Memory B cell (primary cell): Measurements from ENCODE around the gene CCDC187.
"Not testable (repeated sequence)": the region's sequence is repeated elsewhere in the genome, so short reads cannot be mapped to it uniquely, and the experiment has no call there.

Source experiments
- ATAC-seq: fragments of 150-1000 bp; cut with Tn5 transposase; 2 replicates; pipeline ENCODE4 v1.10.0; 2021; ENCODE audit warnings: low read depth, mild to moderate bottlenecking, moderate library complexity
- DNase-seq, 2 donors: peaks; one replicate each; pipeline ENCODE4 v3.0.0; 2022; ENCODE audit warnings: low spot score in 2 of 2
- H3K27ac Mint-ChIP-seq: one replicate; pipeline ENCODE4 v1.8.0; 2022; ENCODE audit warnings: mild to moderate bottlenecking, moderate library complexity, mixed read lengths
- H3K27me3 Mint-ChIP-seq: one replicate; pipeline ENCODE4 v1.8.0; 2022; ENCODE audit warnings: mixed read lengths
- H3K36me3 Mint-ChIP-seq: one replicate; pipeline ENCODE4 v1.8.0; 2022; ENCODE audit warnings: mild to moderate bottlenecking, mixed read lengths
- H3K4me1 Mint-ChIP-seq: one replicate; pipeline ENCODE4 v1.8.0; 2022; ENCODE audit warnings: mixed read lengths
- H3K4me3 Mint-ChIP-seq: one replicate; pipeline ENCODE4 v1.8.0; 2022; ENCODE audit warnings: mild to moderate bottlenecking, moderate library complexity, mixed read lengths
- H3K9me3 Mint-ChIP-seq: one replicate; pipeline ENCODE4 v1.8.0; 2022; ENCODE audit warnings: mixed read lengths

The CCDC187 gene

GRCh38 chr9:136239135-136239982 is 64.5 kb downstream of the CCDC187 start:
- no peak for DNase-seq
- Mint-ChIP-seq H3K27me3 (no peaks in the 10 kb centered on the region), H3K36me3 (peaks cover 16% of the 10 kb centered on the region), H3K27ac (peak overlapping the region; percentile 88), H3K4me3 (peak overlapping the region; percentile 75), H3K9me3 (no peaks in the 10 kb centered on the region), H3K4me1 (peaks cover 63% of the 10 kb centered on the region)
- ATAC-seq, result no peak

DNA sequence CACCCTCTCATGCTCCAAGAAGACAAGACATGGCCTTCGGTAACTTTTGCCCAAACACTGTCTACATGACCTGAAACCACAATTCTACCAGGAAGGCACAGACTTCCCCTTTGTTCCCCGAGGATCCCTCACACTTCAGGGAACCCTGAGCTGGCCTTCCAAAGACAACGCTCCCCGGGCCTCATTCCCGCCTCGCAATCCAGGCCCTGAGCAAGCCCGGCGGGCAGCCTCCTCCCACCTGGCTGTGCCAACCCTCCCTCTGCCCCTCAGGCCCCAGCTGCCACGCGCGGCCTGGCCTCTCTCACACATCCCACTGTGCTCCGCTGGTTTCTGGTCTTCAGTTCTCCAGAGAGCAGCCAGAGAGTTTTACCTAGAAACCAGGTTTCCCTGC is 65.6 kb downstream of the CCDC187 start:
- no peak for ATAC-seq
- Mint-ChIP-seq H3K27me3 (no peaks in the 10 kb centered on the region), H3K36me3 (peaks cover 20% of the 10 kb centered on the region), H3K4me3 (peak overlapping the region; percentile 75), H3K27ac (peak overlapping the region; percentile 88), H3K4me1 (peaks cover 63% of the 10 kb centered on the region), H3K9me3 (no peaks in the 10 kb centered on the region)
- DNase-seq, result no peak

- ATAC-seq (no peak), DNase-seq (no peak)
- peak overlapping the region; percentile 75 for H3K4me3 Mint-ChIP-seq
- no peaks in the 10 kb centered on the region for H3K9me3 Mint-ChIP-seq
- peaks cover 60% of the 10 kb centered on the region for H3K4me1 Mint-ChIP-seq
- H3K27me3 Mint-ChIP-seq, result no peaks in the 10 kb centered on the region
- H3K36me3 Mint-ChIP-seq, result peaks cover 24% of the 10 kb centered on the region
- peak overlapping the region; percentile 88 for H3K27ac Mint-ChIP-seq
These were observed 66.2 kb downstream of the CCDC187 start for GRCh38 chr9:136237486-136238341.

DNA sequence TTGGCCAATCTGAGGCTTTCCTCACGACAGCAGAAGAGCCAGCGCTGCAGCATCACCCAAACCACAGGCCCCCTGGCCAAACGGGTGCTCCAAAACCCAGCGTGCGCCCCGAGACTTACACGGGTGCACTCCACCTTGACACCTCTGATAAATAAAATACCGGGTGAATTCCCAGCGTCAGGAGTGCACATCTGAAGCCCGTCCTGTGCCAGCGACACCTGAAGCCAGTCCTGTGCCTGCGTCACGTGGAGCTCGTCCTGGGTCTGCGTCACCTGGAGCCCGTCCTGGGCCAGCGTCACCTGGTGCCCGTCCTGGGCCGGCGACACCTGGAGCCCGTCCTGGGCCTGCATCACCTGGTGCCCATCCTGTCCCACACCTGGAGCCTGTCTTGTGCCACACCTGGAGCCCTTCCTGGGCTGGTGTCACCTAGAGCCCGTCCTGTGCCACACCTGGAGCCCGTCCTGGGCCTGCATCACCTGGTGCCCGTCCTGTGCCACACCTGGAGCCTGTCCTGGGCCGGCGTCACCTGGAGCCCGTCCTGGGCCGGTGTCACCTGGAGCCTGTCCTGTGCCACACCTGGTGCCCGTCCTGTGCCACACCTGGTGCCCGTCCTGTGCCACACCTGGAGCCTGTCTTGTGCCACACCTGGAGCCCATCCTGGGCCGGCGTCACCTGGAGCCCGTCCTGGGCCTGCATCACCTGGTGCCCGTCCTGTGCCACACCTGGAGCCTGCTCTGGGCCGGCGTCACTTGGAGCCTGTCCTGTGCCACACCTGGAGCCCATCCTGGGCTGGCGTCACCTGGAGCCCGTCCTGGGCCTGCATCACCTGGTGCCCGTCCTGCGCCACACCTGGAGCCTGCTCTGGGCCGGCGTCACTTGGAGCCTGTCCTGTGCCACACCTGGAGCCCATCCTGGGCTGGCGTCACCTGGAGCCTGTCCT is 67.2 kb downstream of the CCDC187 start:
- not testable (repeated sequence) for H3K27ac Mint-ChIP-seq, DNase-seq, H3K27me3 Mint-ChIP-seq, H3K9me3 Mint-ChIP-seq, H3K4me3 Mint-ChIP-seq, ATAC-seq
- H3K36me3 Mint-ChIP-seq, result peaks cover 28% of the 10 kb centered on the region
- H3K4me1 Mint-ChIP-seq, result peaks cover 57% of the 10 kb centered on the region

- no peak for DNase-seq
- Mint-ChIP-seq H3K27me3 (no peaks in the 10 kb centered on the region), H3K4me1 (peaks cover 54% of the 10 kb centered on the region), H3K36me3 (peaks cover 28% of the 10 kb centered on the region), H3K27ac (no peak overlapping the region), H3K4me3 (peak overlapping the region; percentile 37), H3K9me3 (no peaks in the 10 kb centered on the region)
- ATAC-seq, result no peak
These were observed 68.0 kb downstream of the CCDC187 start for GRCh38 chr9:136235709-136236455.

GRCh38 chr9:136235171-136235570 is 68.7 kb downstream of the CCDC187 start:
- ATAC-seq, result no peak
- no peak overlapping the region for H3K4me3 Mint-ChIP-seq

GRCh38 chr9:136234597-136234996 is 69.3 kb downstream of the CCDC187 start:
- H3K27ac Mint-ChIP-seq, result peak overlapping the region; percentile 35
- no peak overlapping the region for H3K4me3 Mint-ChIP-seq
- no peaks in the 10 kb centered on the region for H3K27me3 Mint-ChIP-seq
- ATAC-seq, result no peak
- H3K36me3 Mint-ChIP-seq, result peaks cover 30% of the 10 kb centered on the region
- H3K9me3 Mint-ChIP-seq, result no peaks in the 10 kb centered on the region
- peaks cover 53% of the 10 kb centered on the region for H3K4me1 Mint-ChIP-seq
- no peak for DNase-seq

More at GRCh38 chr9:136235171-136235570, 68.7 kb downstream of the CCDC187 start:
- Mint-ChIP-seq H3K27me3 (no peaks in the 10 kb centered on the region), H3K36me3 (peaks cover 28% of the 10 kb centered on the region), H3K27ac (peak overlapping the region; percentile 35), H3K4me1 (peaks cover 54% of the 10 kb centered on the region), H3K9me3 (no peaks in the 10 kb centered on the region)
- no peak for DNase-seq

GRCh38 chr9:136233868-136234267 is 70.0 kb downstream of the CCDC187 start:
- Mint-ChIP-seq H3K4me3 (no peak overlapping the region), H3K27me3 (no peaks in the 10 kb centered on the region), H3K36me3 (peaks cover 30% of the 10 kb centered on the region), H3K27ac (no peak overlapping the region), H3K4me1 (peaks cover 45% of the 10 kb centered on the region), H3K9me3 (no peaks in the 10 kb centered on the region)
- no peak for DNase-seq
- ATAC-seq, result no peak

DNA sequence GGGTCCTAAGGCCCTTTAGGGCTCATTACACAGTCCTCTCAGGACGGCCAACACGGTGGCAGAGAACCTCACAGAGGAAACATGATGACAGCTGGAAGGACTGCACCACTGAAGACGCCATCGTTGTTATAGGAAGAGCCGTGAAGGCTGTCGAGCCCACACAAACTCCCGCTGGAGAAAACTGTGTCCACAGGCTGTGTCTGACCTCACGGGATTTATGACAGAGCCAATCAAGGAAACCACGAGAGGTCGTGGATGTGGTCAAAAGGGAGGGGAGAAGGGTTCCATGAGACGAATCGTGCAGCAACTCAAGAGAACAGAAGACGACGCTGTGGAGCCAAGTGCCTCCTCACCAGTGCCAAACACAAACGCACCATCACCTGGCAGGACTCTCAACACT is 70.5 kb downstream of the CCDC187 start:
- no peak overlapping the region for H3K4me3 Mint-ChIP-seq
- no peaks in the 10 kb centered on the region for H3K27me3 Mint-ChIP-seq
- no peak for ATAC-seq
- H3K4me1 Mint-ChIP-seq, result peaks cover 46% of the 10 kb centered on the region
- no peak for DNase-seq
- H3K9me3 Mint-ChIP-seq, result no peaks in the 10 kb centered on the region
- H3K36me3 Mint-ChIP-seq, result peaks cover 30% of the 10 kb centered on the region
- H3K27ac Mint-ChIP-seq, result peak overlapping the region; percentile 43

DNA sequence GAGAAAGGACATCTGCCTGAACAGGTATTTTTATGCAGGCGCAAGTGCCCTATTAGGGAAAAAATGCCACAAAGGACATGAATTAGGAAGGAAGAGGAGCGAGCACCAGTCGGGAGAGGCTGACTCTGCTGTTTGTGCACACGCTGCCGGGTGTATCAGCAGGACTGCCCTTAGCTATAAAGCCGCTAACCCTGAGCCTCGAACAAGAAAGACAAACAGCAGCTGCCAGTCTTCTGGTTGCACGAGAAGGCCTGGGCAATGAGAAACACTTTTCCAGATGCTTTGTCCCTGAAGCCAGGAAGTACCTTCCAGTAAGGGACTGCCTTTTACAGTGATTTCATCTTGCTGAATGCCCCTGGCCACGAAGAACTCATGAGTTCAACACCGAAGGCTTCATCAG is 70.9 kb downstream of the CCDC187 start:
- Mint-ChIP-seq H3K27me3 (no peaks in the 10 kb centered on the region), H3K27ac (peak overlapping the region; percentile 43), H3K9me3 (no peaks in the 10 kb centered on the region), H3K4me1 (peaks cover 44% of the 10 kb centered on the region), H3K4me3 (no peak overlapping the region), H3K36me3 (peaks cover 30% of the 10 kb centered on the region)
- no peak for ATAC-seq
- no peak for DNase-seq

DNA sequence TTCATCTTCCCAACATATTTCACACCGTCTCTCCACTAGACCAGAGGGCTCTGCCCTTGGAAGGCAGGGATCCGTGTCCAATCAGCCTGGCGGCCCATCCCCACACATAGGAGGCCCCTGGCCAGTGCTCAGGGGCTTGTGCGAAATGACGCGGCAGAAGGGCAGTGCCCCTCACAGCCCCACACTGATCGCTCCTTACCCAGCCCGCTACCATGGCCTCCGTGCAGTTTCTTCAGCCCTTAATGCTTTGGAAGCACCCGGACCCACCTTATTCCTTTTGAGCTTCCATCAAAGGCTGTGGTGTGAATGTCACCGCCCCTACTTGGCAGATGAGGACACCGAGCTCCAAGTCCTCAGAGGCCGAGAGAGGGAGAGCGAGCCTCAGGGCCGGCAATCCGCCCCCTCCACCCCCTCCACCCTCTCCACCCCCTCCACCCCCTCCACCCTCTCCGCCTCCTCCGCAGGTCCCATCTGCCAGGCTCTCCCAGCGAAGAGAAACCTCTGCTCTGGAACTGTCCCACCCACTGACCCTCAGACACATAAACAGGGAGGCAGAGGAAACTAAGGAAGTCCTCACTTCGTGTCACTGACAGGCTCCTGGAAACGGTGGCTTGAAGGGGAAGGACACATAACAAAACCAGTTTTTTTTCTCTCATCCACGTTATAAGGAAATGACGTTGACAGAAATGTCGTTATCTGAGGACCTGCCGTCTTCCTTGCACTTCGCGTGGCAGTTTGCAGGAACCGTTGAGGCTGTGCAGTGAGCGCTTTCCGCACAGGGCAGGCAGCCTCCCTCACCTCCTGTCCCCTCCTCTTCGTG is 72.2 kb downstream of the CCDC187 start:
- Mint-ChIP-seq H3K27ac (no peak overlapping the region), H3K36me3 (peaks cover 30% of the 10 kb centered on the region), H3K9me3 (no peaks in the 10 kb centered on the region), H3K27me3 (no peaks in the 10 kb centered on the region), H3K4me1 (peaks cover 46% of the 10 kb centered on the region), H3K4me3 (no peak overlapping the region)
- ATAC-seq (no peak), DNase-seq (no peak)

DNA sequence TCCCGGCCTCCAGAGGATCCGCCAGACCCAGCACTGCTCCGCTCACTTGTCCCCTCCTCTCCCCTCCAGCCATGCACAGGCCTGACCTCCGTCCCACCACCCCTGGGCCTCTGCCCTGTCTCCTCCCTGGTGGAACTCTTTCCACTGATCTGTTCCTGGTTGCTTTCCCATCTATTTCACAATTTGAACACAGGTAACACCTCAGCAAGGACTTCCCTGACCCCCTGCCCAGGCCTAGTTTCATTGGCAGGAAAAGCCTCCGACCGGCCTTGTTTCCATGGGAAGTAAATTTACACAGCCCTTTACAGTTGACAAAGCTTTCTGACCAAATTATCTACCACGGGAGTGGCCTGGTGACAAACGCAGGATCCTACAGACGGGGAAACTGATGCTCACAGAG is 73.1 kb downstream of the CCDC187 start:
- peaks cover 55% of the 10 kb centered on the region for H3K4me1 Mint-ChIP-seq

More for the DNA sequence above, 73.1 kb downstream of the CCDC187 start:
- Mint-ChIP-seq H3K36me3 (peaks cover 30% of the 10 kb centered on the region), H3K27me3 (no peaks in the 10 kb centered on the region), H3K4me3 (no peak overlapping the region), H3K27ac (peak overlapping the region; percentile 10), H3K9me3 (no peaks in the 10 kb centered on the region)
- DNase-seq (no peak), ATAC-seq (no peak)
